HG02943 (cell line): Measurements from ENCODE around the gene SPG7.
"Not testable (repeated sequence)": the region's sequence is repeated elsewhere in the genome, so short reads cannot be mapped to it uniquely, and the experiment has no call there.

ENCODE experiments used
- ATAC-seq: cut with Tn5 transposase; IDR thresholded peaks from one replicate; pipeline ENCODE4 v1.9.1; 2021; ENCODE audit warnings: mild to moderate bottlenecking, low read depth, moderate library complexity; ENCODE audit not compliant: unreplicated experiment

Gene SPG7

GRCh38 chr16:89561142-89561883 is 53.1 kb downstream of the SPG7 start:
- no peak for ATAC-seq

DNA sequence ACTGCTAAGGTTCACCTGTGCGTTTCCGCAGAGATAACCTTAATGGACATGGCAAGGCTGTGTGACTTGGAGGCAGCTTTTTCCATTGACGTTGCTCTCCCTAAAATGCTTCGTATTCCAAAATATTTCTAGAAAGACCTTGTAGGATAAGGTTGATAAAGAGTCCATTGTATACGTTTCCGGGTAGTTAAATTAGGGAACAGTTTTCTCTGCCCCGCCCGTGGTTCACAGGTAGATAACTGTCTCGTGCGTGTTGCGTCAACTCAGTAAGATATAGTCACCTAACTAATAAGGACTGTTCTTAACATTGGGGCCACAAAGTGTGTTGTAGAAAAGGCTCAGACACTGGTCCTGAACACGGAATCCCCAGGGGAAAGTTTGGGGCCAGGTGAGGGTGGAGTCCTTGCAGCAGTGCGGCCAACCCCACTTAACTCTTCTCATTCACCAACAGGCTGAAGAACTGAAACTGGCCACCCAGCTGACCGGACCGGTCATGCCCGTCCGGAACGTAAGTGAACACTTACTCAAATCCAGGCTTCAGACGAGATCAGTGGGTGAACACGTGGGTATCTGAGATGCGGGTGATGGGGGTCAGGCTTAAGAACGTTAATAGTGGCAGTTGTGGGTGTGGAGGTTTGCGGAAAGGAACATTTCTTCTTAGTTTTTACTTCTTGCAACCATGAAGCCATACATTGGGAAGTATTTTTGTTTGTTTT is 53.8 kb downstream of the SPG7 start:
- no peak for ATAC-seq

GRCh38 chr16:89562939-89563338 is 54.7 kb downstream of the SPG7 start:
- ATAC-seq: no peak

GRCh38 chr16:89563639-89564392 is 55.6 kb downstream of the SPG7 start:
- no peak for ATAC-seq

DNA sequence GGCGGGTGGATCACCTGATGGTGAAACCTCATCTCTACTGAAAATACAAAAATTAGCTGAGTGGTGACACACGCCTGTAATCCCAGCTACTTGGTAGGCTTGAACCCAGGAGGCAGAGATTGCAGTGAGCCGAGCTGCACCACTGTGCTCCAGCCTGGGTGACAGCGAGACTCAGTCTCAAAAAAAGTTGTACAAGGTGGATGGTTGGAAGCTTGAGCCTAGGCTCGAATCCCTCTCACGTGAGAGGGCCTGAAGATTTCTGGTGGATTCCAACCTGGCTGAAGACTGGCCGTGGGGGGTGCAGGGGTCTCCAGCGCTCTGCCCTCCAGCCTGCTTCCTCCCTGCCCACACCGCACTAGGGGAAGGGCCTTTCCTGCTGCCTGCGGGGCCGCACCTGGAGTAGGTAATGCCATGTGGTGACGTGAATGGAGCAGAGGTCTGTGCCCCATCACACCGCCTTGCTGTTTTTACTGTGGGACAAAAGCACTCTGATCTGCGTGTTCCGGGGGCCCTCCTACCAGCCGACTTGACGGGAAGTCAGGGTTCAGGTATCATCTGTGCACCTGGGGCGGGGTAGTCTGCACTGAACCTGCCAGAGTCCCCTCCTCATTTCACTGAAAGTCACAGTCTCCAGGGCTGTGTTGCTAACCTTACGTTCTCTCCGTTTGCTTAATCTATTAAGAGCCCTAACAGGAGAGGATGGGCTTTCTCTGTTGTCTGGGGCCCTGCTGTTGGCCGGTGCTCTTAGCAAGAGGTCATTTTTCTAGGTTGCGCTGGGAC is 56.5 kb downstream of the SPG7 start:
- no peak for ATAC-seq

- ATAC-seq: no peak
Measured at GRCh38 chr16:89565256-89565505, 57.0 kb downstream of the SPG7 start.

DNA sequence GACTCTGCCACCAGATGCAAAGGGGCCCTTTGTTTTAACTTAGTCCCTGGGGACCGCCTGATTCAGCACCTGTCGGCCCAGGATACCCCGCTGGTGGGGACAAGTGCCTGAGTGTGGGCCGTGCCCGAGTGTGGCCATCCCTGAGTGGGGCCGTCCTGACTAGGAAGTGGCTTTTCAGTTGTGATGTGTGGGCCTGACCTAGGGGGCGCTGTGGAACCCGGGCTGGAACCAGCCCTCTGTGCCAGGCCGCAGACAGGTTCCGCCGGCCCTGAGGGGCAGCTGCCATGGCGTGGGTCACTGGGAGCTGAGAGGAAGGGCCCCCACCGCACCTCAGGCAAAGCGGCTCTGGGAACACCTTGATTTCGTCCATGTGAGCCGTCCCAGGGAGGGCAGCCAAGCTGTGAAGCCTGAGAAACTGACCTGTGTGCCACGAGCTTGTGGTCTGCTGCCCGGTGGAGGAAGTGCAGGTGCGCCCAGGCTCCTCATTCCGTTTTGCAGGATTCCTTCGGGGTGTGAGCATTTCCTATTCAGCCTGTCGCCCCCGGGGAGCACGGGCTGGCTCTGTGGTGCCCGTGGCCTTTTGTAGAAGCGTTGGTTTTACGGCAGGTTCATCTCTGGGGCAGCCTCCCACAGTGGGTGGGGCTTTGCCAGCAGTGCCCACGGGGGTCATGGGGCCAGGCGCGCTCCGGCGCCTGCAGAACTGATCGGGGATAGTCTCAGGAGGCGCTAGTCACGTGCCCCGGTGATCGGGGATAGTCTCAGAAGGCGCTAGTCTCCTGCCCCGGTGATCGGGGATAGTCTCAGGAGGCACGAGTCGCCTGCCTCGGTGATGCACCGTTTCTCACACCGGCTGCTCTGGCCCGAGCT is 57.5 kb downstream of the SPG7 start:
- no peak for ATAC-seq

DNA sequence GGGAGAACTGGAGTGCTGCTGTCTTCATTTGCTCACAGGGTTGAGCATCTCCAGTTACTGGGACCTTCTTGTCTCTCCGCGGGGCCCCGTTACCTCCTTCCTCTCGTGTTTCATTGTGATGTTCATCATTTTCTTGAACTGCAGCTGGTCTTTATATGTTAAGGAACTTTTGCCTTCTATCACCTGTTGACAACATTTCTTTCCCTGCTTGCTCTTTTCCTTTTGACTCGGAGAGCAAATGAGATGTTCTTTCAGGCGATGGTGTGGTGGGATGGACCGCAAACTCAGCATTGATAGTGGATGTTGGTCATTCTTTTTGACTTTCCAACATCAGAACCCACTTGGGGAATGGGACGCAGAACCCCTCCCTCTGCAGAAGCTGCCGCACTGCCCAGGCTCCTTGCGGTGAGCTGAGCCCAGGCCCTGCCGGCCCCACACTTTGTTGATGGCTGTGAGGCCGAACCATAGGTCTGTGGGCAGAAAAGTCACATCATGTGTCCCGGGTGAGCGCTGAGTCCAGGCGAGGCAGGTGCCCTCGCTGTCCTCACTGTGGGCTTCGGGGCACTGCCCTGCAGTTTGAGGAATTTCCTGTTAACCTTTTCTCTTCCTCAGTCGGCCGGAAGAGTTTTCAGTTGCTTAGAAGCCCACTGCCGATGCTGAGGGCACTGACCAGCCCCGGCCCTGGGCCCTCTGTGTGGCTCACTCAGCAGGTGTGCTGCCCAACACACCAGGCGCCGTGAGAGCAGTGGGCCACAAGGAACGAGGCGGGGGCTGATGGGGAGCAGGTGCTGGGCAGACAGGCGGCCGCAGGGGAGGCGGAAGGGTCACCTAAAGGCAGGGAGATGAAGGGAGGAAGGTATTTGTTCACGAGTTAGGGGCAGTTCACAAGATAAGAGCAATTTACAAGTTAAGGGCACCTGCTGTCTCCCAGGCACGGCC is 59.7 kb downstream of the SPG7 start:
- no peak for ATAC-seq

DNA sequence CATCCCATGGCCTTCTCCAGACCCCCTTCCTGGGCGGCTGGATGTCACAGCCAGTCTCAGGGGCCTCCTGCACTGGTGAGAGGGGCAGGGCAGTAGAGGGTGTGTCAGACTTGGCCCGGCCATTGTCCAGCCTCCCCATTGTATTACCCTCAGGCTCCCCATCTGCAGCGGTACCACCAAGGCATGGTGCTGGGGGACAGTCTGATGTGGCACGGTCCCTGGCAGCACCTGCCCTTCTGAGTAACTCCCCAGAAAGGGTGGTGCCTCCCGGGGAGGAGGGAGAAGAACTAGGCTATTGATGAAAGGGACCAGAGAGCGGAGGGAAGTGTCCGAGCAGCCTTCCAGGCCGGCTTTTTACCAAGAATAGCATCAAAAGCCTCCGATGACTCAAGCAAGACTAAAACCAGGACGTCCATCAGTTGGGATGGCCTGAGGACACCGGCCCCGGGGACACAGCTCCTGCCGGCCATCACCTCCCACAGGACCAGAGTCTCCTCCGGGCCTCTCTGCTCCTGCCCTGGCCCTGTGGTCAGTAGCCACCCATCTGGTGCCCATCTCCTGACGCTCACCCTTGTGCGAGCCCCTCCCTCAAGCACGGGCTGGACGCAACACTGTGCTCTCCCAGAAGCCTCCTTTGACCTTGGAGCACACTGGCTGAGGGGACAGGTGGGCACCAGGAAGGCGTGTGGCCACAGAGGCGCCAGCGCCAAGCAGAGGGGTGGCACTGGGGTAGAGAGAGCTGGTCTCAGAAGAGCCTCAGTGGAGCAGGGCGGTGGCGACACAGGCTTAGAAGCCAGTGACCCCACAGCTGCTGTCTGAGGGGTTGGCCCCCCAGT is 61.5 kb downstream of the SPG7 start:
- ATAC-seq: no peak

DNA sequence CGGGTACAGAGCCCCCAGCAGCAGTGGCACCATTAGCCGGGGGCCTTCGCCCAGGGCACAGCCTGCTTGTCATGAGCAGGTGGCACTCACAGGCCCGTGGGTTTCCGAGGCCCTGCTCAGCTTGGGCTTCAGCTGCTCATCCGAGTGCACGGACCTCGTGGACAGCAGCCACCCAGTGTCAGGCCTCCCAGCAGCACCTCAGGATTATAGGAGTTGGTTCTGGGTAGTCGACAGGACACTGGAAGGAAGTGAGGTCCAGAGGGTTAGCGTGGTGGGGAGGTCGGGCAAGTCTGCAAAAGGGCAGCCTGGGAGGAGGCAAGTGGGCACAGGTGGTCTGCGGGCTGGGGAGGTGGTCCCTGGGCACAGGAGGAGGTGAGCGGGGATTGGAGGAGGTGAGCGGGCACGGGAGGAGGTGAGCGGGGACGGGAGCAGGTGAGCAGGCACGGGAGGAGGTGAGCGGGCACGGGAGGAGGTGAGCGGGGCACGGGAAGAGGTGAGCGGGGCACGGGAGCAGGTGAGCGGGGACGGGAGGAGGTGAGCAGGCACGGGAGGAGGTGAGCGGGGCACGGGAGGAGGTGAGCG is 62.2 kb downstream of the SPG7 start:
- ATAC-seq: no peak

DNA sequence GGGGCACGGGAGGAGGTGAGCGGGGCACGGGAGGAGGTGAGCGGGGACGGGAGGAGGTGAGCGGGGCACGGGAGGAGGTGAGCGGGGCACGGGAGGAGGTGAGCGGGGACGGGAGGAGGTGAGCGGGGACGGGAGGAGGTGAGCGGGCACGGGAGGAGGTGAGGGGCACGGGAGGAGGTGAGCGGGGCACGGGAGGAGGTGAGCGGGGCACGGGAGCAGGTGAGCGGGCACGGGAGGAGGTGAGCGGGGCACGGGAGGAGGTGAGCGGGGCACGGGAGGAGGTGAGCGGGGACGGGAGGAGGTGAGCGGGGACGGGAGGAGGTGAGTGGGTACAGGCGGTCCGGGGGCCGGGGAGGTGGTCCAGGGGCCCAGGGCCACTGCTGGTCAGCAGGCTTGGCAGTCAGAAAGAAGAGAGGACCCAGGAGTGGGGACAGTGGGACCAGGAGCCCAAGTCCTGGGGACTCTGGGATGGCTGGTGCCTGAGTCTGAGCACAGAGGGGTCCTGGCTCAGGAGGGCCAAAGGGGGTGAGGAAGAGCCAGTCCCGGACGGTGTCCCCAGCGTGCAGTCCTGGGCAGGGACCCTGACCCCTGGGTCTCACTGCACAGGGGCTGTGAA is 62.9 kb downstream of the SPG7 start:
- not testable (repeated sequence) for ATAC-seq

GRCh38 chr16:89571636-89572035 is 63.4 kb downstream of the SPG7 start:
- no peak for ATAC-seq

DNA sequence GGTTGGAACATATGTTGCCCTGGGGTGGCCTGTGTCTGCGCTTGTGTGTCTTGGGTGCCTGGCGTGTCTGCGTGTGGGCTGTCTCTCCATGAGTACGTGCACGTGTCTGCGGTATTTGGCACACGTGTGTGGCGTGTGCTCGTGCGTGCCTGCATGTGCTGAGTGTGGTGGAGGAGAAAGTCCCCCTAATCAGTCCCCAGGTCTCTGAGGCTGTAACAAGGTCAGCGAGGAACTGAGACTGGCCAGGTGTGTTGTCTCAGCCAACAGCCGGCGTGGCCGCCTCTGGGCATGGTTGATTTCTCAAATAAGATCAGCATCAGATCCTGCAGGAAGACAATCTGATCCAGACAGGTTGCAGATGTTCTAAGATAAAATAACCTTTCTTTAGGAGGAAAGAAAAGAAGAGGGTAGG is 63.9 kb downstream of the SPG7 start:
- no peak for ATAC-seq

DNA sequence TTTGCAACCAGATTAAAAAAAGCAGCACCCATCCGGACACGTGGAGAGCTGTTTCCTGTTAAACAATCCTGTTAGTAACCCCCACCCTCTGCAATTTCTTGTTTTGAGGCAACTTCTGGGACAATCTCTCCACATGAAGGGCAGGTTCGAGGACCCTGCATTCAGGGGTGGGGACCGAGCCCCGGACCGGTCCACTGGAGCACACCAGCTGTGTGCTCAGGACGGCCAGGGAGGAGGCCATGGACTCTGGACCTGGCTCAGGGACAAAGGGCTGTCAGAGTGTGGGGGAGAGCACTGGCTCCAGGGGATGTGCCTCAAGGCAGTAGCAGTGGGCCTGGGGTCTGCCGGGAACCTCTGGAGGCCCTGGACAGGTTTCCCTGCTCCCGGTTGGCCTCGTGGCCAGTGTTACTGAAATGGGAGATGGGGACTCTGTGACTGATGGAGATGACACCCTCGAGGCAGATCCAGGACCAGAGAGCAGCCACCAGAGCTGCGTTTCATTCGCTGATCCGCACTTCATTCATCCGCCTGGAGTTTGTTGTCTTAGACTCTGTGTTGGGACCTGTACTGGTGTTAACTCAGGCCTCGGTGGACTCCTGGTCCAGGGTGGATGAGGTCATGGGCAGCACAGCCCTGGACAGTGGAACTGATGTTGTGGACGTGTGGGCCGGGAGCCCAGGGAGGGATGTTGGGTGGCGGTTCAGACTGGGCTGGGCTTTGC is 64.4 kb downstream of the SPG7 start:
- no peak for ATAC-seq

DNA sequence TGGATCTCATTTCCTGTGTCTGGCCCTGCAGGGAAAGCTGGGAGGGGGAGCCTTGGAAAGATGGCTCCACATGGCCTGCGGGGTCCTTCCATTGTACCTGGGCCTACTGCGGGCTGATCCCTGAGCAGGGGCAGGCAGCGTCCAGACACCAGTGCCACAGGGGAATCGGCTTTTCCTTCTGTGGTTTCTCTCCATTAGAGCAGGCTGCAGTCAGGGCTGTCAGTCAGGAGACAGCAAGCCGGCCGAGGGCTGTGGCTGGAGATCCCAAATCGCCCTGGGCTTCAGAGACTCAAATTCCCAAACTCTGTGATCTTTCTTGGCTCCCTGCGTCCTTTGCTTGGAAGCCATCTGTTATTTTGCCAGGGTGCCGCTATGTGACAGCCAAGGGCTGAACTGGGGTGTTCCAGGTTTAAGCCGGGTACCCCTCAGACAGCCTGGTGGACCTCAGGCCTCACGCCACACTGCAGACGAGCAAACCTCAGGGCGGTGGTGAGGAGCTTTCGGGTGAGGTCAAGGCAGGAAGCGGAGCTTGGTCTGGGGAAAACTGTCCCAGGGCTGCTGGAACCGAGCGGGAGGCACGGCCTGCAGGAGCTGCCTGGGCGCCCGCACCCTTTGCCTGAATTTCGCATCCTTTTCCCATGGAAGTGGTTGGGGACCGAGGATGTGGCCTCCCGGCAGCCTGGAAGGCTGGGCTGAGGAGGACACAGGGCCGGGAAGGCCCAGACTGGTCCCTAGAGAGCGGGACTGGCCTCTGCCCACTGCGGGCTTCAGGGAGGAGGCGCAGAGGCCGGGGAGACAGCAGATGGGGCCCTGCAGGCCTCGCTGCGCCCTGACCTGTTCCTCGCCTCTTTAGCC is 65.8 kb downstream of the SPG7 start:
- no peak for ATAC-seq
